HG02798 (cell line): ENCODE data around the gene ENOPH1.
"Not testable (repeated sequence)": the region's sequence is repeated elsewhere in the genome, so short reads cannot be mapped to it uniquely, and the experiment has no call there.

Source experiments
- ATAC-seq: cut with Tn5 transposase; IDR thresholded peaks from one replicate; pipeline ENCODE4 v1.9.1; 2021; ENCODE audit warnings: mild to moderate bottlenecking; ENCODE audit not compliant: unreplicated experiment, poor library complexity

Gene ENOPH1

DNA sequence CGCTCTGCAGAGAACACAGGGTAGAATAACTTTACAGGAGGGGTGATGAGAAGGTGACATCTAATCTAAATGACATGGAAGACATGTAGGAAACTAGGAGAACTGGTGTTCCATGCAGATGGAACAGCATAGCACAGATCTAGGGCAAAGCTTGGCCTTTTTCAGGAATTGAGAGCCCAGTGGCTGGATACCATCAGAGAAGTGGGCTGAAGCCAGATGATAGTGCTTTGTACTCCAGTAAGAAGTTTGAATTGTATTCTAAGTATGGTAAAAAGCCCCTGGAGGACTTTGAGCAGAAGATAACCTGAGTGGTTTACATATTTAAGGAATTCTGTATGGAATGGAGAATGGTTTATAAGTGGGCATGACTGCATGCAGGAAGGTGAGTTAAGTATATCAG, 32.8 kb downstream of the ENOPH1 start:
- ATAC-seq = no peak

DNA sequence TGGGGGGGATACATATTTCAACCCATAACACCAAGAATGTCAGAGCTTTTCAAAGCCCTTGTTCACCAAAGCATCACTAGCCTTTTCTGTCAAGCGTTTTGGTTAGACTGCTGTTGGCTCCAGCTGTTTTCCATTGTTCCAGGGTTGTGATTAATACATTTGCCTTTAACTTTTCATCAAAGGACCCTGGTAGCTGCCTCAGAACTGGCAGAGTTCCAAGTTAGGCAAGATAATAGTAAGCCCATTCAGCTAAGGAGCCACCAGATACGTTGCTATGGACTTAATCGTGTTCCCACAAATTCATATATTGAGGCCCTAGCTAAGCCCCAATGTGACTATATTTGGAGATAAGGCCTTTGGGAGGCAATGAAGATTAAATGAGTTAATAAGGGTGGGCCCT, 37.1 kb downstream of the ENOPH1 start:
- ATAC-seq = no peak

DNA sequence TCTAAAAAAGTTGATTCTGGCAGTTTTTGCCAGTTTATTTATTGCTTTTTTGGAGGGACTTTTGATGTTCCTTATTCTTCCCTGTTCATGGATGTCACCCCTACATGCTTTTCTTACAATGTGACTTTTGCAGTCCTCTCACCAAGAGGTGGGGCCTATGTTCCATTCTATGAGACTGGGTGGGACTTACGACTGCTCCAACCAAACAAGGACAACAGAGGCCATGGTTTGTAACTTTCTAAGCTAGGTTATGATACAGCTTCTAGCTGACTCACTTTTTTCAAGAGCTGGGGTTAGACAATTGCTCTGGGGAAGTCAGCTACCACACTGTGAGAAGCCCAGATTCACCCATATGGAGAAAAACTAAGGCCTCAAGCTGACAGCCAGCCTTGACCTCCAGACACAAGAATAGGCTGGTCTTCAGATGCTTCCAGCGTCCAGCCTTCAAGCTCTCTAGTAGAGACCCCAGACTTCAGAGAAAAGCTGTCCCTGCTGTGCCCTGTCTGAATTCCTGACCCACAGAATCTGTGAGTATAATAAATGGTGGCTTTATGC, 39.5 kb downstream of the ENOPH1 start:
- ATAC-seq = no peak

DNA sequence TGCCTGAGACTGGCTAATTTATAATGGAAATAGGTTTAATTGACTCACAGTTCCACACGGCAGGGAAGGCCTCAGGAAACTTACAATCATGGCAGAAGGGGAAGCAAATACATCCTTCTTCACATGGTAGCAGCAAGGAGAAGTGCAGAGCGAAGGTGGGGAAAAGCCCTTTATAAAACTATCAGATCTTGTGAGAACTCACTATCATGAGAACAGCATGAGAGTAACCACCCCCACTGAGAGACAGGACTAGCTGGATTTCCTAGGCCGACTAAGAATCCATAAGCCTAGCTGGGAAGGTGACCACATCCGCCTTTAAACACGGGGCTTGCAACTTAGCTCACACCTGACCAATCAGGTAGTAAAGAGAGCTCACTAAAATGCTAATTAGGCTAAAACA, 42.7 kb downstream of the ENOPH1 start:
- not testable (repeated sequence) for ATAC-seq

DNA sequence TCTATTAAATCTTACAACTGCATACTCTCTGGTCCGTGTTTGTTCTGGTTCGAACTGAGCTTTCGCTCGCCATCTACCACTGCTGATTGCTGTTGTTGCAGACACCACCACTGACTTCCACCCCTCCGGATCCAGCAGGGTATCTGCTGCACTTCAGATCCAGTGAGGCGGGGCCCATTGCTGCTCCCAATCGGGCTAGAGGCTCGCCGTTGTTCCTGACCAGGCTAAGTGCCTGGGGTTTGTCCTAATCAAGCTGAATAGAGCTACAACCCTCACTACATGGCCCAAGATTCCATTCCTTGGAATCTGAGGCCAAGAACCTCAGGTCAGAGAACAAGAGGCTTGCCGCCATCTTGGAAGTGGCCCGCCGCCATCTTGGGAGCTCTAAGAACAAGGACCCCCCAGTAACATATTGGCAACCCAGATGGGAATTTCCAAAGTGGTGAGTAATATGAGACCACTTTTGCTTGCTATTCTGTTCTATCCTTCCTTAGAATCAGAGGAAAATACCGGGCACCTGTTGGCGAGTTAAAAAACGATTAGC, 43.3 kb downstream of the ENOPH1 start:
- no peak for ATAC-seq

DNA sequence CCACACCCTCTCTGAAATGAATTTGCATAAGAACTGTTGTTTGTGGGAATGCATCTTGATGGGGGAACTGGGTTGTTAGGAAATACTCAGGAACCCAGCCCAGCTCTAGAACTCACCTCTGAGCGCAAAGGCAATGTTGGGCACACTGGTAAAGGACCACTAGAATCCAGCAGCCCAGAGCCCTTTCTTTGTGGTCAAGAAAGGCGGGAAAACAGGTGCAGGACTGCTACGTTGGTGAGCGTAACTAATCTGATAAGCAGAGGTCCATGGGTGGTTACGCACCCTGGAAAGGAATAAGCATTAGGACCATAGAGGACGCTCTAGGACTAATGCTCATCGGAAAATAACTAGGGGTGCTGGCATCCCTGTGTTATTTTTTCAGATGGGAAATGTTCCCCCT, 45.5 kb downstream of the ENOPH1 start:
- not testable (repeated sequence) for ATAC-seq

DNA sequence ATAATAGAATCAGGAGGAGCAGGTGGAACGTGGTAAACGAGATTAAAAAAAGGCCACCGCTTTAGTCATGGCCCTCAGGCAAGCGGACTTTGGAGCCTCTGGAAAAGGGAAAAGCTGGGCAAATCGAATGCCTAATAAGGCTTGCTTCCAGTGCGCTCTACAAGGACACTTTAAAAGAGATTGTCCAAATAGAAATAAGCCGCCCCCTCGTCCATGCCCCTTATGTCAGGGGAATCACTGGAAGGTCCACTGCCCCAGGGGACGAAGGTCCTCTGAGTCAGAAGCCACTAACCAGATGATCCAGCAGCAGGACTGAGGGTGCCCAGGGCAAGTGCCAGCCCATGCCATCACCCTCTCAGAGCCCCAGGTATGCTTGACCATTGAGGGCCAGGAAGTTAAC, 47.1 kb downstream of the ENOPH1 start:
- not testable (repeated sequence) for ATAC-seq

DNA sequence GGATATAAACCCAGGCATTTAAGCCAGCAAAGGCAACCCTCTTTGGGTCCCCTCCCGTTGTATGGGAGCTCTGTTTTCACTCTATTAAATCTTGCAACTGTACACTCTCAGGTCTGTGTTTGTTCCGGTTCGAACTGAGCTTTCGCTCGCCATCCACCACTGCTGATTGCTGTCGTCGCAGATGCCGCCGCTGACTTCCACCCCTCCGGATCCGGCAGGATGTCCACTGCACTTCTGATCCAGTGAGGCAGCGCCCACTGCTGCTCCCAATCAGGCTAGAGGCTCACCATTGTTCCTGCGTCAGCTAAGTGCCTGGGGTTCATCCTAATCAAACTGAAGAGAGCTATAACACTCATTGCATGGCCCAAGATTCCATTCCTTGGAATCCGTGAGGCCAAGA, 49.2 kb downstream of the ENOPH1 start:
- ATAC-seq = no peak

DNA sequence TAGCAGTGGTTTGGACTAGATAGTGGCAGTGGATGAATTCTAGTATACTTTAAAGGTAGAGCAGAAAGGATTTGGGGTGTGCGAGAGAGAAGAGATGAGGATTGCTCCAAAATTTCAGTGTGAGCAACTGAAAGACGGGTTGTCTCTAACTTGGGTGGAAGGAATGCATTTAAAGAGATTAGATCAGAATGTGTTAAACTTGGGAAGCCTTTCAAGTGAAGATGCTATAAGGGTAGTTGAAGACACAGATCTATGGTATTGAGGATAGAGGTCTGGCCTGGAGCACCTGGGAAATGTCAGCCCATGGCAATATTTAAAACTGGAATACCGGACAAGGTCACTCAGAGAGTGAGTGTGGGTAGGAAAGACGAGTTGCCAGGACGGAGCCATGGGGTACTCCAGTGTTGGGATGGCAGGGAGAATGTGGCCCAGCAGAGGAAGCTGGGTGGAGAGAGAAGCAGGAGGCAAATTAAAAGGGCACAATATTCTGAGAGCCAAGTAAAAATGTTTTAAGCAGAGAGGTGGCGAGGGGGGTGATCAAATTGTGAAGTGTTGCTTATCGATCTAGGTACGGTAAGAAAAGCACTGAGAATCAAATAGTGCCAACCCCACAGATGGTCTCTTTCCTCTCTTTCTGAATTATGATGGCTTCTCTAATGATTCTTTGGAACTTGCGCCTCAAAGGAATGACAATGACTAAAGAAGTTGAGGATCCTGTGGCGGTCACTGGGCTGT, 50.5 kb downstream of the ENOPH1 start:
- no peak for ATAC-seq

DNA sequence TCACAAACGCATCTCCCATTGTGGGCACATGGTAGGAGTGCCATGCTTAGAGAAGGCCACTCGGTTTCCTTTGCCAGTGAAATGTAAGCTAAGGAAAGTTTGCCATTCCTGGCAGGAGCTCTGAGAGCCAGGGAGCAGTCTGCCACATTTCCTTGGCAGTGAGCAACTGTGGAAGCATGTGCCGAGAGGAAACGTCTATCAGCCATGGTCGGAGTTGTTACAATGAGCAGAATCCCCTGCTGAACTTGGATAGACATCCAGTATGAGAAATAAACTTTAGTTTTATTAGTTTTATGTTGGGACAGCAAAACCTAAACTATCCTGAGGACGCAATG, 51.1 kb downstream of the ENOPH1 start:
- no peak for ATAC-seq

DNA sequence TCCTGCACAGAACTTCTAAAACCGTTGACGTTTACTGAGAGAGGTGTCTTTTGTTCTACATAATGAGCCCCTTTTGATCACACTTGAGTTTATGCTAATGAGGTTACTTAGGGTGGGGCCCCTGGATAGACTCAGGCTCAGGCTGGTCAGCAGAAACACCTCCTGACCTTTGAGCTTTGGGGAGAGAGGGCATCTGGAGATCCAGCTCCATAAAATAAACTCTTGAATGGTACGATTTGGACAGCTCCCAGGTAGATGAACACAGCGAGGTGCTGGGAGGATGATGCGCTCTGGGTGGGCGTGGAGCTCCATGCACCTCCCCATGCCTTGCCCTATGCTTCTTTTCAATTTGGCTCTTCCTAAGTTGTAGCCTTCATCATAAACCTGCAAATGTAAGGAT, 52.0 kb downstream of the ENOPH1 start:
- no peak for ATAC-seq

DNA sequence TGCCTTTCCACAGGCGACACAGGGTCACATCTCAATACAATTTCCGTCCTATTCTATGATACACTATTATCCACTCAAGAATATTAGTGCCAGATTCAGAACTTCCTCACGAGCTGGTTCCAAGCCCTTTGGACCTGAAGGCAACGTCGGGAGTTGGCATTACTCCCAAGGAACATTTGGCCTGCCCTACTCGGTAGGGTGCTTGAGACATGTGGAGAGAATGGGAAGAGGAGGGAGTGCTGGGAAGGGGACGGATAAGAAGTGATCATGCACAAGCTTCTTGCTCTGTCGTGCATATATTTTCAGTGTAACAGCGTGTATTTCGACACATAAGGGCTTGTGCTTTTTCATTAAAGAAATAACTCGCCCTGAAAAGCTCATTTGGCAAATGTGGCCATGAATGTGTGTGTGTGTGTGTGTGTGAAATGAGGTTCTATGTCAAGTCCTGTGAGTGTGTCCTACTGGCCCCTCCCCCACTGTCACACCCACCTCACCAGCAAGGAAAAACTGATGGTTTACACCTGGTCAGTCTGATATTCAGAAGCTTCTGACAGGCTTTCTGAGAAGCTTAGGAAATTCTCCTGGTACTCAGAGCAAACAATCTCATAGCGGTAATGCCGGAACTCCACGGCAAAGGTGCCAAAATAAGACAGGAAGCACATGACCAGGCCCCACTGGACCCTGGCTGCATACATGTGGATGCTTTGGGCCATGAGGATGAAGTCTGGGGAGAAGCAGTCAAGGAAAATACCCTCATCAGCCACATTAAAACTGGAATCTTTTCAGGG, 54.8 kb downstream of the ENOPH1 start:
- ATAC-seq = no peak

DNA sequence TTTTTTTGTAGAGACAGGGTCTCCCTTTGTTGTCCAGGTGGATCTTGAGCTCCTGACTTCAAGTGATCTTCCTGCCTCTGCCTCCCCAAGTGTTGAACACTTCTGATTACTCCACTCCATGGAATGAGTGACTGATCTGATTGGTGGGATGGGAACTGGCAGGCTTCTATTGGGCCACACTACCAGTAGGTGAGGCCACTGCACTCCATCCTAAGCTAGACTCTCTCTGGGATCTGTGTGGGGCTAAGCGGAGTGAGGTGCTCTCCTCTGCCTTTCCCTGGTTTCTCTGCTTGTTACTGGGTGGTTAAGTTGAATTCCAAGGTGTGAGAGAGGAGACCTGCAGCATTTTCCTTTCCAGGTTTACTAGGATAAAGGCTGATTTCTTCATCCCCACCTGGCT, 58.7 kb downstream of the ENOPH1 start:
- ATAC-seq = no peak

DNA sequence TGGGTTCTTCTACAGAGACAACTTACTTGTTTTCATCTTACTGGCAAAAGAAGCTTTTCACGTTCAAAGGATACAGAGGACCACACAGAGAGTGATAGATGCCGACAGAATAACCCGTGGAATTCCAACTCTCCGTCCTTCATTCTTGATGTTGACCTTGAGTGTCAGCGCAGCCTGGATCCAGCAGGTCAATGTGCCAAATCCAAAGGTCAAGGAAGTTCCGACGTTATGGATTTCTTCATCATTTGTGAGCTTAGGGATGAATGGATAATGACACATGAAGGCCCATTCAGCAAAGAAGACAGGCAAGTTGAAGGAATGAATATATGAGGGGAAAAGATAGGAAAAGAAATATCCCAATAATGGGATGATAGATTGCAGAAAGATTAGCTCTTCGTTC, 59.6 kb downstream of the ENOPH1 start:
- ATAC-seq = no peak

DNA sequence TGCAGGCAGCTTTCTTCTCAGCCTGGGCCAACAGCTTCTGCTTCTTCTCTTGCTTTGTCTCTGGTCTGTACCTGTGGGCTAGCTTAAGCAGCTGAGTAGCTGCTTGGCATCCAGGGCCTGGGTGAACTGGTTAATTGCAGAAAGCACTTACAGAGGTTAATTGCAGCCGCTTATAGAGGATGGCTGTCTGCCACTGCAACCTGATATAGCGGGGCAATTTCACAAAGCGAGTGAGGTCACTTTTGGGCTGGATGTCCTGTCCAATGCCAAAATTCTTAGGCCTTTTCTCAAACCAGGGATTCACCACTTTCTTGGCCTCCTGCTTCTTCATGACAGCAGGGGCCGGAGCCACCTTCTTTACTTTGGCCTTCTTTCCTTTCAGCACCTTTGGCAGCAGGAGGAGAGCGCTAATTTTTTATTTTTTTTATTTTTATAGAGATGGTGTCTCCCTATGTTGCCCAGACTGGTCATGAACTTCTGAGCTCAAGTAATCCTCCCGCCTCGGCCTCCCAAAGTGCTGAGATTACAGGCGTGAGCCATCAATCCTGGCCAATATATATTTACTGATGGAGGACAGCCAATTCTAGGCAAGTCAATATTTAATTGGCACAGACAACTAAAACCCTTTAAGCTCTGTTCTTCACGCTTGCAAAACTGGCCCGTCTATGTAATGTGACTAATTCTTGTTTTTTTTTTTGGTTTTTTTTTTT, 61.0 kb downstream of the ENOPH1 start:
- ATAC-seq = no peak

DNA sequence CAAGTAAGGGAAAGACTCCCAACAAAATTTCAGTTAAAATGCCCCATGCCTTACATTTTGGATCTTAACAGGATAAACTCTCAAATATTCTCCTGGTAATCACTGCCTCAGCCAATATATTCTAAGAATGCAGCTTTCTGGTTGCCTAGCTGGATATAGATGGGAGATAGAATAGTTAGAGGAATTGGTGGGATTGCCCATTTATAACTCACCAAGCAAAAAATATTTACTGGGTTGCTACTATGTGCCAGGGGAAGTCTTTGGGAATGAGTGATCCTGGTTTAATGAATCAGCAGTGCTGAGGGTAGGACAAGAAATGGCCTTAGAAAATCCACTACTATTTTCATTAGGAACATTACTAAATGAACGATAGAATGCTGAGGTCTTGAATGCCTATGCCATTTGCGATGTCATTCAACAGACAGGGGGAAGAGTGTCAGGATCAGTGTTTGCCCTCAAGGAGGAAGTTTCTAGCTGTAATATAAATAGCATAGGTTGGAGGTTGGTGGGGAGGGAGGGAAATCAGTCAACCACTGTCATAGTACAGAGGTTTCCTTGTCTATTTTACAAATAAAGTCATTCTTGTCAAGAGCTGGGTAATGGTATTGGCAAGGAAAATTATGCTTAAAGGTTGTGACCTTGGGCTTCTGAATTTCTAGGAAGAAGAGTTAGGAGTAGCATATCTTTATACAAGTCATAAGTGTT, 63.5 kb downstream of the ENOPH1 start:
- ATAC-seq = no peak

DNA sequence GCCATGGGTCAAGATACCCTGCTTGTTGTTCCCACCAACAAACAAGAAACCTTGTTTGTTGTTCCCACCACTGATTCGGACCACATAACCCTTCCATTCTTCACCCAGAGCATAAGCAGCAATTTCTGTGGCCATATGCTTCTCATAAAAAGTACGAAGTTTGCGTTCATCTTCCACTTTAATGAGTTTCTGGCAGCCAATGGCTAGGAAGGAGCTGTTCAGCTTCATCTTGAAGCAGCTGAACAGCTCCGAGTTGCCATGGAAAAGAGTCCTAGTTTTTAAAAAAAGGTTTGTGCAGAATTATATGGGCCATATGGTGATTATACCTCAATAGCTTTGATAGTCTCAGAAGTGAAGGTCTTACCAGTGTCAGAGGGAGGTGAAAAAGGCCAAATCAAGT, 65.3 kb downstream of the ENOPH1 start:
- no peak for ATAC-seq

DNA sequence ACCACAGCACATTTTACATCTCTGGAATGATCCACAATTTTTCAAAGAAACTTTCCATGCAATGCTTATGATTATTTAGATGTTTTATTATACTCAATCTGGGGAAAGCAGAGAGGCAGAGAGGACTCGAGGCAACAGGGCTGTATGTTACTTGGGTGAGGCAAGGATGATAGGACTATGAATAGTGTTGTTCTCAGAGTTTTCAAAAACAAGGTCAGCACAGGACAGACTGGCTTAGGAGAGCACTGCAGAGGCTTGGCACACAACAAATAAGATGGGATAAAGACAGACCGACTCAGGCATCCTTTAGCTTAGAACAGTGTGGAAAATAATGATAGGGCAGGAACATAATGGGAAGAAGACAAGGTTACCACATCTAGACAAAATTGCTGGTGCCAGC, 66.0 kb downstream of the ENOPH1 start:
- ATAC-seq = no peak

DNA sequence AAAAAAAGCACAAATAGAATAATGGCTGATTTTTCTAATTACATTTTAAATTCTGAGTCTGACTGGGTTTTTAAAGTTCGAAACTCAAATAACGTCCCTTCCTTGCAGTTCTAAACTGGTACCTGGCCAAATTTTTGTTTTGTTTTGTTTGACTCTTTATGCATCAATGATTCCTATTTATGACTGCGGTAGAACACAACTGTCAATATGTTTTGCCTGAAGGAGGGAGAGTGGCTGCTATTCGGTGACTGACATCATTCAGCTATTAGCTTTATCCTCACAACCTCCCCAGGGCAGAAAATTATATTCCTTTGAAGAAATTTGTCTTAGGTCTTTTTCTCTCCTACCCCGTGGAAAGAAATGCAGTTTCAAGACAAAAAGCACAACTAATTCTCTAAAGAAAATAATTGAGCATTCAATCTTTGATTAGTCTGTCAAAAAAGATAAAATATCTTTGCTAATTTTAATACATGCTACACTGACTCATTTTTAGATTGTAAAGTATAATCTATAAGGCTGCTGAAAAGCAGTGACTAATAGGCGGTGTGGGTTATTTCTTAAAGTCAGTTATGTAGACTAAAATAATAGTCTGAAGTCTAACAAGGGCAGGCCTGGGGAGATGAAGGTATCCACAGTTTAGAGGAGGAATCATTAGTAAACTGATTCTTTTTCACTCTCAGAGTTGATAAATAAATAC, 69.5 kb downstream of the ENOPH1 start:
- ATAC-seq = no peak
